Cerebellar cortex (tissue), 1 donor: ENCODE results near the gene MOB3A.

ENCODE experiments used
- DNase-seq: peaks from one replicate; pipeline ENCODE4 v3.0.0-alpha.2; 2015; ENCODE audit warnings: low spot score

The MOB3A gene

GRCh38 chr19:2081873-2082810 is 14.0 kb downstream of the MOB3A start:
- no peak for DNase-seq

GRCh38 chr19:2080336-2080988 is 15.7 kb downstream of the MOB3A start:
- no peak for DNase-seq

GRCh38 chr19:2079865-2080301 is 16.2 kb downstream of the MOB3A start:
- DNase-seq: no peak

GRCh38 chr19:2079076-2079864 is 16.9 kb downstream of the MOB3A start:
- DNase-seq: no peak

- DNase-seq: no peak
These were observed 18.1 kb downstream of the MOB3A start for GRCh38 chr19:2077833-2078619.

GRCh38 chr19:2077398-2077797 is 18.7 kb downstream of the MOB3A start:
- DNase-seq: no peak

- DNase-seq: no peak
These were observed 19.6 kb downstream of the MOB3A start for GRCh38 chr19:2076526-2076944.

- DNase-seq: no peak
These were observed 23.2 kb downstream of the MOB3A start for GRCh38 chr19:2072757-2073551.

- DNase-seq: no peak
These were observed 25.0 kb downstream of the MOB3A start for GRCh38 chr19:2070986-2071673.

GRCh38 chr19:2070436-2070827 is 25.7 kb downstream of the MOB3A start:
- no peak for DNase-seq

GRCh38 chr19:2064788-2065524 is 31.2 kb downstream of the MOB3A start:
- peak; percentile 96 for DNase-seq

- DNase-seq: peak; percentile 75
These were observed 31.7 kb downstream of the MOB3A start for GRCh38 chr19:2064395-2064787.

- DNase-seq: no peak
These were observed 32.3 kb downstream of the MOB3A start for GRCh38 chr19:2063824-2064223.

- no peak for DNase-seq
These were observed 33.4 kb downstream of the MOB3A start for GRCh38 chr19:2062770-2063169.

- no peak for DNase-seq
These were observed 33.8 kb downstream of the MOB3A start for GRCh38 chr19:2062389-2062729.

GRCh38 chr19:2061495-2062388 is 34.4 kb downstream of the MOB3A start:
- DNase-seq: peak; percentile 99

- peak; percentile 81 for DNase-seq
These were observed 35.1 kb downstream of the MOB3A start for GRCh38 chr19:2060884-2061494.
